Measurements from ENCODE around the gene CDK2AP2.
"Not testable (repeated sequence)": the region's sequence is repeated elsewhere in the genome, so short reads cannot be mapped to it uniquely, and the experiment has no call there.

Gene CDK2AP2

GRCh38 chr11:67523556-67524479 lies 15.9 kb upstream of the CDK2AP2 start:
- DNase-seq: no peak

- no peak for DNase-seq
Observed at GRCh38 chr11:67522844-67523555, 15.0 kb upstream of the CDK2AP2 start, which contains the start of gene CABP2. Gene CABP2, minus strand, starts transcription at chr11:67523446. Its CDS starts 120 bp downstream, at chr11:67523326.

DNA sequence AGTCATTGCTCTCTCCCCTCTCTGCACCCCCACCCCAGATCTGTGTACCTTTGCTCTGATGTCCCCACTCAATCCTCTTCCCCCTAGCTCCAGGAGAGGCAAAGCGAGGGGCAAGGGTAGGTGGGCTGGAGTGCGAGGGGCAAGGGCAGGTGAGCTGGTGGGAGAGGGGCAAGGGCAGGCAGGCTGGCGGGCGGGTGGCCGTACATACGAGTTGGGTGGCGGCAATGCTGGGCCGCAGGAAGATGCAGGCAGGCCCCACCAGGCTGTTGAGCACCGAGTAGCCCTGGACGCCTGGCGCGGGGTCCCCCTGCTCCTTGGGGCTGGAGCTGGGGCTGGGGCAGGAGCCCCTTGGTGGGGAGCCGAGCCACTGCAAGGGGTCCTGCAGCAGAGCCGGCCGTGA lies 14.4 kb upstream of the CDK2AP2 start:
- no peak for DNase-seq

- DNase-seq: no peak
Observed at GRCh38 chr11:67521924-67522323, 14.0 kb upstream of the CDK2AP2 start.

GRCh38 chr11:67520856-67521824 lies 13.2 kb upstream of the CDK2AP2 start:
- no peak for DNase-seq

GRCh38 chr11:67519726-67520125 lies 11.8 kb upstream of the CDK2AP2 start:
- DNase-seq: no peak

- no peak for DNase-seq
Observed at GRCh38 chr11:67517784-67518552, 10.0 kb upstream of the CDK2AP2 start.

DNA sequence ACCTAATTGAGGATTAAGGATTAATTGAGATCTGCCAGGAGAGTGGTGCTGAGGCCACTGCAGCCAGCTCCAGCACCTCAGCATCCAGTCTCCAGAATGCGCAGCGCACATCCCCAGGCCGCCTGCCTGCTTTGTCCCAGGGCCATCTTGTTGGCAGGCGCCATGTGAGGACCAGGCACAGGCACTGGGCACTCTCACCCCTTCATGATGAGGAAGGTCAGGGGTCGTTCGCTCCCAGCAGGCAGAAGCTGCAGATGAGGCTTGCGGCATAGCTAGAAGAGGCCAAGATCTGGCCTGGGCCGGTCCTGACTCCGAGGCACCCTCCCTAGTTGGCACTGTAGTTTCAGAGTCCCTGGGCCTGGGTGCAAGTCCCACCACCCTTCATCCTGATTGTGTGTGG lies 8.8 kb upstream of the CDK2AP2 start:
- no peak for DNase-seq

GRCh38 chr11:67514116-67514515 lies 6.2 kb upstream of the CDK2AP2 start:
- DNase-seq: no peak

- not testable (repeated sequence) for DNase-seq
Observed at GRCh38 chr11:67511558-67511957, 3.6 kb upstream of the CDK2AP2 start.

GRCh38 chr11:67510023-67510345 lies 2.0 kb upstream of the CDK2AP2 start:
- DNase-seq: no peak

GRCh38 chr11:67508486-67509121 lies 642 bp upstream of the CDK2AP2 start:
- peak; percentile 90 to 94 for DNase-seq

- peak in 1 of 2 experiments; percentile 48 for DNase-seq
Observed at GRCh38 chr11:67507242-67507863, 609 bp downstream of the CDK2AP2 start.

- DNase-seq: no peak
Observed at GRCh38 chr11:67506426-67507051, 1.4 kb downstream of the CDK2AP2 start.

DNA sequence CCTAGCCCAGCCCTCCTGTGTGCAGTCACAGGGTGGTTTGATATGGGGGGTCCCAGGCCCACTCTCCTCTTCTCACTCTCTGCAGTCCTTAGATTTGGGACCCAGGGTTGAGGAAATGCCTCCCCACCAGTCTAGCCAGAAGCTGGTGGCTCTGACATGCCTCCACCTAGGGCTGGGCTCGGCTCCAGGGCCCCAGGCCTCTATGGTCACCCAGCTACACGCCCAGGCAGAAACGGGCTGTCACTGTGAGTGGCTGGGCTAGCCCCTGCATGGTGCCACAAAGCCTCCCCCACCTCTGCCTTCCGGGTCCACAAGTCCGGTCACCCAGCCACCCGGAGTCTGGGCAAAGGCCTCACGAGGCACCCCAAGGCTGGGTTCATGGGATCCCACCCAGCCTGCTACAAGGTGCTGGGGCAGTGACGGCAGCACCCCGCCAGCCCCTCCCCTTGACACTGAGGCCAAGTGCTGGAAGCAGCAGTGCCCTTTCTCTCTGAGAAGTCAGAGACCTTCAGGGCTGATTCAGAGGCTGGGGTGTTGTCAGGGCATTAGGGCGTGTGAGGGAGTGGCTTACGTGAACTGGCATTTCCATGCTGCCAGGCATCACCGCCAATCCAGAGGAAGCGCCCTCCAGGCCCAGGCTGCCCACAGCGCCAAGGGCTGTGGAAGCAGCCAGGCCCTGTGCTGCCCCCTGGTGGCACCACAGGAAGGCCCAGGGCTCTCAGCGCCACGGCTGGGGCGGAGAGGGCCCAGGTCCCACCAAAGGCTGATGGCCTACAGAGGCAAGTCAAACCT lies 2.2 kb downstream of the CDK2AP2 start:
- peak; percentile 49 to 80 for DNase-seq

DNA sequence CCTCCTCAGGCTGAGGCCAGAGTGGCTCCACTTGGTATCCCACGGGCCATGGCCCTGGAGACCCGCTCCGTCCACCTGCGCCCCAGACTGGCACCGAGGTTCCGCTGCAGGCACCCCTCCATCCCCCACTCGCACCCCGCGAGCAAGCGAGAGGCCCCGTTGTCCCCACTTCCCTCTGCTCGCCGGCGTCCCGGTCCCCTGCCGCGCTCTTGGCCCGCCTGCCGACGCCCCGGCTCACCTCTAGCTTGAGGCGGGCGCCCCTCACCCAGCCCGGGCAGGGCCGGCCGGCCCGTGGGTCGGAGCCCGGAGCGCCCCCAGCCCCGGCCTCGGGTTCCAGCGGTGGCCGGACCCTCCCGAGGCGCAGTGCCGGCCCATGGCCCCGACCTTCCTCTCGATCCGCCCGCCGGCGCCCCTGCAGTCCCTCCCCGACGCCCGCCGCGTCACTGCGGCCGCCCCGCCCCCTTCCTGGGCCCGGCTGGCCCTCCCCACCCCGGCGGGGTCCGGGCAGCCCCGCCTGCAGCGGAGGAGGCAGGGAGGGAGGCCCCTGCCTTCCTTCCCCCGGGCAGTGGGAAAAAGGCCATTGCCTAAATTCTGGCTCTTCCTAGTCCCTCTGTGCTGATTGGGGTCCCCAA lies 2.9 kb downstream of the CDK2AP2 start, which contains the start of gene PITPNM1:
Gene PITPNM1, minus strand, starts transcription at position 414 of the 632 bp plus-strand sequence. CDS start 1,183 bp downstream, outside the sequence.
- DNase-seq: no peak

DNA sequence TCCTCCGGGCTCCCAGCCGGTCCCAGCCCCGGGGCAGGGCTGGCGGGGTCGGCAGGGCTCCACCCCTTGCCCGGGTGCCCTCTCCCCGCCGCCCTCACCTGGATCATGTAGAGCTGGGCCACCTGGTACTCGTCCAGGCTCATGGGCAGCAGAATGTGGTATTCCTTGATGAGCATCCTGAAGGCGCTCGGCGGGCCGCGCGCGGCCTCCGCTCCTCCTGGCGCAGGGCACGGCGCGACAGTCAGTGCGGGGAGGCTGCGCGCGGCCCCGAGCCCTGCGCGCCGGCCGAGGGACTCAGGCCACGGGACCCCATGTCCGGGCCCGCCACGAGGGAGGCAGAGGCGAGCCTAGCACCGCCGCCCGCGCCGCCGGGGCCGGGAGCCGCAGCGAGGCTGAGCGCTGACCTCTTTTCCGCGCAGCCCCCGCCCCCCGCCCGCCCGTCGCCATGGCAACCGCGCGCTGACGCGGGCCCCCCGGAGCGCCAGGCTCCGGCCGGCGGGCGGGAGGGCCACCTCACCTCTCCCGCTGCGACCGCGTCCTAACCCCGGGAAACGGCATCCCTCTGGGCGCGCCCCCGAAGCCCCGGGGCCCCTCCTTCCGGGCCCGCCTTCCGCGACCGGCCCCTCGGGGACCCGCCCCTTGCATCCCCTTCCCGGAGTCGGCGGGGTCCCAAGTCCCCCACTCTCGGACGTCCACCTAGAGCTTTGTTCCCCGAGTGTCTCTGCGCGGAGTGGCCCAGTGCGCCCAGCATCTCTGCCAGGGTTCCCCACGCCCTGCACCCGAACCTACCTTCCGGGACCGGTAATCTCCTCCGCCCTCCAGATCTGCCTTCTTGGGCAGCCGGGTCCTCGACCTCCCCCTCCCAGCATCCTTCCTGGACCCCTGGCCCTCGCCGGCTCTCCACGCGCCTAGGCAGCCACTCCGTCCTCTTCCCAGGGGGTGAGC lies 3.7 kb downstream of the CDK2AP2 start:
- no peak for DNase-seq

All from NCI-H187 (cell line).